GM12891 (cell line): Measurements from ENCODE around the gene FBN1.

Source experiments
- POLR2A ChIP-seq: IDR thresholded peaks from 2 replicates; pipeline ENCODE4 v1.6.1; 2011; ENCODE audit warnings: low read depth, low read length, control low read depth
- POLR2AphosphoS5 ChIP-seq: IDR thresholded peaks from 2 replicates; pipeline ENCODE4 v1.6.1; 2011; ENCODE audit warnings: low read depth, low read length, control low read depth
- SPI1 ChIP-seq: IDR thresholded peaks from 2 replicates; pipeline ENCODE4 v1.6.1; 2011; ENCODE audit warnings: low read depth, low read length, control low read depth

GRCh38 chr15:48409623-48410022, 235.9 kb downstream of the FBN1 start:
- TF ChIP-seq POLR2A (no peak), SPI1 (no peak), POLR2AphosphoS5 (no peak)
